SU-DHL-6 (cell line): ENCODE results near the gene NFIA.

Experiments used
- H2AFZ ChIP-seq: fragments of 200-600 bp; sonication (generic); 2 replicates; pipeline ENCODE4 v1.6.1; 2014; ENCODE audit warnings: low read depth, mild to moderate bottlenecking, moderate library complexity, mixed read lengths, antibody characterized with exemption, low read length; ENCODE audit not compliant: severe bottlenecking
- H3F3A ChIP-seq: fragments of 200-600 bp; shearing (Covaris generic); 2 replicates; pipeline ENCODE4 v1.6.0; 2016; ENCODE audit warnings: antibody characterized with exemption, mild to moderate bottlenecking; ENCODE audit not compliant: insufficient read depth
- H3K27ac ChIP-seq: fragments of 200-600 bp; sonication (generic); 2 replicates; pipeline ENCODE4 v1.5.1; 2016; ENCODE audit warnings: low read depth, mild to moderate bottlenecking, low read length, moderate library complexity, mixed read lengths
- H3K27me3 ChIP-seq: fragments of 200-600 bp; sonication (generic), shearing (Covaris generic); 2 replicates; pipeline ENCODE4 v1.6.0; 2014; ENCODE audit warnings: mild to moderate bottlenecking, low read length
- H3K36me3 ChIP-seq: fragments of 200-600 bp; sonication (generic); 2 replicates; pipeline ENCODE4 v1.6.1; 2014; ENCODE audit warnings: mild to moderate bottlenecking, low read length, mixed read lengths
- H3K4me2 ChIP-seq: fragments of 300-600, 200-600 bp; shearing (Covaris generic), sonication (generic); 2 replicates; pipeline ENCODE4 v1.6.0; 2014; ENCODE audit warnings: low read length, low read depth, mild to moderate bottlenecking; ENCODE audit not compliant: poor library complexity, severe bottlenecking
- H3K4me3 ChIP-seq: fragments of 200-600 bp; sonication (generic); 2 replicates; pipeline ENCODE4 v1.5.1; 2014; ENCODE audit warnings: antibody characterized with exemption, low read length, mild to moderate bottlenecking, mixed read lengths; ENCODE audit not compliant: insufficient read depth, poor library complexity, severe bottlenecking
- H3K79me2 ChIP-seq: fragments of 200-600 bp; sonication (generic); 2 replicates; pipeline ENCODE4 v1.6.1; 2014; ENCODE audit warnings: mild to moderate bottlenecking, low read length, moderate library complexity; ENCODE audit not compliant: insufficient read depth
- H3K9ac ChIP-seq: fragments of 200-600 bp; sonication (generic); 2 replicates; pipeline ENCODE4 v1.7.0; 2014; ENCODE audit warnings: mild to moderate bottlenecking, low read length
- H3K9me2 ChIP-seq: fragments of 200-600 bp; sonication (generic); replicated peaks from 2 replicates; pipeline ENCODE4 v1.6.1; 2014; ENCODE audit warnings: low read length; ENCODE audit not compliant: insufficient read depth
- H3K9me3 ChIP-seq: fragments of 200-600 bp; sonication (generic); 2 replicates; pipeline ENCODE4 v1.6.1; 2014; ENCODE audit warnings: low read length, mixed read lengths; ENCODE audit not compliant: insufficient read depth
- H4K20me1 ChIP-seq: fragments of 200-600 bp; sonication (generic); 2 replicates; pipeline ENCODE4 v1.6.1; 2014; ENCODE audit warnings: low read depth, mild to moderate bottlenecking, antibody characterized with exemption, low read length, moderate library complexity, mixed read lengths
- CTCF ChIP-seq: fragments of 200-600 bp; sonication (generic); IDR thresholded peaks from one replicate; pipeline ENCODE4 v1.5.1; 2017; ENCODE audit warnings: antibody characterized with exemption, mild to moderate bottlenecking, low read length, moderate library complexity; ENCODE audit not compliant: insufficient read depth, poor library complexity, severe bottlenecking
- EZH2phosphoT487 ChIP-seq: fragments of 200-600 bp; sonication (generic), shearing (Covaris generic); conservative IDR thresholded peaks from 2 replicates; pipeline ENCODE4 v1.6.1; 2018; ENCODE audit warnings: mild to moderate bottlenecking, antibody characterized with exemption, low read length, moderate library complexity, mixed read lengths

NFIA gene

GRCh38 chr1:61433646-61434045 is 351.3 kb downstream of the NFIA start:
- no peak overlapping the region for H3K4me2 ChIP-seq
- H3F3A ChIP-seq: no peaks in the 10 kb centered on the region
- no peak overlapping the region for H3K27ac ChIP-seq
- H3K36me3 ChIP-seq: no peaks in the 10 kb centered on the region
- no peak overlapping the region for H3K4me3 ChIP-seq
- H4K20me1 ChIP-seq: no peaks in the 10 kb centered on the region
- H3K27me3 ChIP-seq: no peaks in the 10 kb centered on the region
- H2AFZ ChIP-seq: no peak overlapping the region
- no peaks in the 10 kb centered on the region for H3K9me3 ChIP-seq
- no peaks in the 10 kb centered on the region for H3K9me2 ChIP-seq
- TF ChIP-seq CTCF: no peak
- no peak for TF ChIP-seq EZH2phosphoT487
- no peaks in the 10 kb centered on the region for H3K79me2 ChIP-seq
- H3K9ac ChIP-seq: no peak overlapping the region

GRCh38 chr1:61434276-61434675 is 351.9 kb downstream of the NFIA start:
- no peak overlapping the region for H2AFZ ChIP-seq
- no peaks in the 10 kb centered on the region for H3K9me2 ChIP-seq
- no peak overlapping the region for H3K9ac ChIP-seq
- TF ChIP-seq EZH2phosphoT487: no peak
- H3K4me3 ChIP-seq: no peak overlapping the region
- H3K4me2 ChIP-seq: no peak overlapping the region
- H3F3A ChIP-seq: no peaks in the 10 kb centered on the region
- H3K27me3 ChIP-seq: no peaks in the 10 kb centered on the region
- H3K79me2 ChIP-seq: no peaks in the 10 kb centered on the region
- no peaks in the 10 kb centered on the region for H3K9me3 ChIP-seq
- no peak overlapping the region for H3K27ac ChIP-seq
- no peaks in the 10 kb centered on the region for H4K20me1 ChIP-seq
- H3K36me3 ChIP-seq: no peaks in the 10 kb centered on the region

- no peak overlapping the region for H3K4me2 ChIP-seq
- H2AFZ ChIP-seq: no peak overlapping the region
- H3K36me3 ChIP-seq: no peaks in the 10 kb centered on the region
Observed at GRCh38 chr1:61435226-61435625, 352.9 kb downstream of the NFIA start.

GRCh38 chr1:61436016-61436415 is 353.7 kb downstream of the NFIA start:
- Histone ChIP-seq H3K4me3 (no peak overlapping the region), H3K27ac (no peak overlapping the region), H3K9me3 (no peaks in the 10 kb centered on the region), H3K27me3 (no peaks in the 10 kb centered on the region), H3K9ac (no peak overlapping the region), H2AFZ (no peak overlapping the region), H3K4me2 (no peak overlapping the region), H3K9me2 (no peaks in the 10 kb centered on the region), H4K20me1 (no peaks in the 10 kb centered on the region), H3F3A (no peaks in the 10 kb centered on the region), H3K79me2 (no peaks in the 10 kb centered on the region), H3K36me3 (no peaks in the 10 kb centered on the region)
- TF ChIP-seq CTCF (peak; percentile 24), EZH2phosphoT487 (no peak)

More at GRCh38 chr1:61435226-61435625, 352.9 kb downstream of the NFIA start:
- TF ChIP-seq CTCF (no peak), EZH2phosphoT487 (no peak)
- H3K4me3 ChIP-seq: no peak overlapping the region
- H3K9ac ChIP-seq: no peak overlapping the region
- H3K9me3 ChIP-seq: no peaks in the 10 kb centered on the region
- H3K79me2 ChIP-seq: no peaks in the 10 kb centered on the region
- H4K20me1 ChIP-seq: no peaks in the 10 kb centered on the region
- no peaks in the 10 kb centered on the region for H3K9me2 ChIP-seq
- H3K27me3 ChIP-seq: no peaks in the 10 kb centered on the region
- no peaks in the 10 kb centered on the region for H3F3A ChIP-seq
- H3K27ac ChIP-seq: no peak overlapping the region
